ENCODE results near the gene SLC16A3.
"Not testable (repeated sequence)": the region's sequence is repeated elsewhere in the genome, so short reads cannot be mapped to it uniquely, and the experiment has no call there.

Gene SLC16A3

GRCh38 chr17:82204831-82205719, 23.8 kb upstream of the SLC16A3 start:
- DNase-seq (ENCODE audit: low spot score), result no peak

- DNase-seq (ENCODE audit: low spot score), result peak; percentile 71
Observed at GRCh38 chr17:82205720-82206508, 22.9 kb upstream of the SLC16A3 start.

GRCh38 chr17:82210655-82211054, 18.2 kb upstream of the SLC16A3 start:
- DNase-seq (ENCODE audit: low spot score), result not testable (repeated sequence)

- no peak for DNase-seq (ENCODE audit: low spot score)
Observed at GRCh38 chr17:82212331-82213250, 16.3 kb upstream of the SLC16A3 start, which contains the start of gene CCDC57. Gene CCDC57, minus strand, starts transcription at chr17:82212842. Its CDS starts 10,898 bp downstream, at chr17:82201944.

- DNase-seq (ENCODE audit: low spot score), result no peak
Observed at GRCh38 chr17:82213251-82214011, 15.4 kb upstream of the SLC16A3 start.

- DNase-seq (ENCODE audit: low spot score), result no peak
Observed at GRCh38 chr17:82214012-82214628, 14.7 kb upstream of the SLC16A3 start.

- no peak for DNase-seq (ENCODE audit: low spot score)
Observed at GRCh38 chr17:82215095-82215971, 13.5 kb upstream of the SLC16A3 start.

GRCh38 chr17:82215972-82216300, 12.9 kb upstream of the SLC16A3 start:
- DNase-seq (ENCODE audit: low spot score), result no peak

- peak; percentile 66 for DNase-seq (ENCODE audit: low spot score)
Observed at GRCh38 chr17:82216301-82217119, 12.3 kb upstream of the SLC16A3 start.

GRCh38 chr17:82217120-82217529, 11.7 kb upstream of the SLC16A3 start:
- DNase-seq (ENCODE audit: low spot score), result no peak

- no peak for DNase-seq (ENCODE audit: low spot score)
Observed at GRCh38 chr17:82217530-82218204, 11.2 kb upstream of the SLC16A3 start.

- no peak for DNase-seq (ENCODE audit: low spot score)
Observed at GRCh38 chr17:82218349-82219075, 10.3 kb upstream of the SLC16A3 start.

GRCh38 chr17:82219083-82219482, 9.8 kb upstream of the SLC16A3 start:
- no peak for DNase-seq (ENCODE audit: low spot score)

GRCh38 chr17:82219753-82220709, 8.8 kb upstream of the SLC16A3 start:
- no peak for DNase-seq (ENCODE audit: low spot score)

- DNase-seq (ENCODE audit: low spot score), result no peak
Observed at GRCh38 chr17:82221341-82221902, 7.4 kb upstream of the SLC16A3 start.

- no peak for DNase-seq (ENCODE audit: low spot score)
Observed at GRCh38 chr17:82222816-82223215, 6.0 kb upstream of the SLC16A3 start.
